ENCODE results near the gene IGFBP2.

The IGFBP2 gene

GRCh38 chr2:216643986-216644659 is 10.9 kb downstream of the IGFBP2 start:
- no peak for DNase-seq

GRCh38 chr2:216644842-216645635 is 11.8 kb downstream of the IGFBP2 start:
- DNase-seq: no peak

- no peak for DNase-seq
Measured at GRCh38 chr2:216645636-216645950, 12.4 kb downstream of the IGFBP2 start.

GRCh38 chr2:216646116-216646515 is 12.9 kb downstream of the IGFBP2 start:
- DNase-seq: no peak

DNA sequence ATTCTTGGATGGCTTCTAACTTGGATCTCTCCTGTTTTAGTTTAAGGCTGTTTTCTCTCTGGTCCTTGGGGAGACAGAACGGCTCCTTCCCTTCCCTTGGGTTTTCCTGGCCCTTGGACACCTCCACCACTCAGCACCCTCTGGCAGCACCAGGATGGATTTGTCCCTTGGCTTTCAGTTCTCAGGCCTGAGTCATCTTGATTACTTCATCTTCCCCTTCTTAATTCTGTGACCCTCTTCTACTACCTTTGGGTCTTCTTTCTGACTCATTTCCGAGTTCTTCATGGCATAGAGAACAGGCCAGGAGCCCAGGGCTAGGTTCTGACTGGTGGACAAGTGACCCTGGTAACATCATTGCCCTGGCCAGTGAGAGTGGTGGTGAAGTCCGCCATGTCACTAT is 14.9 kb downstream of the IGFBP2 start:
- DNase-seq: no peak

DNA sequence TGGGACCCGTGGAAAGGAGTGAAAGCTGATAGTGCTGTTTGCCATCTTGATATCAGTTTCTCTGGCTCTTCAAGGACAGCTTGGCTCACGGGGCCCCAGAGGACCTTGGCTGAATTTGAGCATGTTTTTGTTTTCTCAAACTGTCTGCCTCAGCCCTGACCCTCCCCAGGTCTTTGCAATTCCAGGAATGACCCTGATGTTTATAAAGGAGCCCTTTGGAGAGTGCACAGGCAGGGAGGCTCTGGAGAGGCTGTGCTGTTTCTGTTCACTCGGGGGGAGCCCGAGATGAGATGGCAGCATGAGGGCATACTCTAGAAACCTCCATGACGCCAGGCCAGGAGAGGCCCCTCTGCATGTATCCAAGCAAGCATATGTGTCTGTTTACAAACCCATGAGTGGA is 16.4 kb downstream of the IGFBP2 start:
- DNase-seq: no peak

GRCh38 chr2:216650626-216651257 is 17.5 kb downstream of the IGFBP2 start:
- DNase-seq: no peak

DNA sequence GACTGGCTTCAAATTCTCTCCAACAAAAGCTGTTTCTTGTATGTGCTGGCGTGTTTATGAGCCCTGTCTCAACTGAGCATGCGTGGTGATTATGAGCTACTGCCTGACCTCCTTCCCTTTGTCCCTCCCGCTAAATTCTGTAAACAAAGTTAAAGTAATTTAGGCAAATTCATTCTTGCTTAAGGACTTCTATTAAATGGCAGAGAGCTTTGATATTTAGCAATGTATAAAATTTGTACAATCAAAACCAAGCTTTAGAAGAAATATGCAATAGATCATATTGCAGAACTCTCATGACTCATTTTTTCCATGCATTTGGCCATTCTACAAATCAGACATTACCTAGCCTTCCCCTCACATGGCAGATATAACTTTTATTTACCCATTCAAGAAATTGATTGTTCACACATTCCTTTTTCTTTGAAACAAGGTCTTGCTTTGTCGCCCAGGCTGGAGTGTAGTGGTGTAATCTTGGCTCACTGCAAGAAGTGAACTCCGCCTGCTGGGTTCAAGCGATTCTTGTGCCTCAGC is 18.2 kb downstream of the IGFBP2 start:
- no peak for DNase-seq

DNA sequence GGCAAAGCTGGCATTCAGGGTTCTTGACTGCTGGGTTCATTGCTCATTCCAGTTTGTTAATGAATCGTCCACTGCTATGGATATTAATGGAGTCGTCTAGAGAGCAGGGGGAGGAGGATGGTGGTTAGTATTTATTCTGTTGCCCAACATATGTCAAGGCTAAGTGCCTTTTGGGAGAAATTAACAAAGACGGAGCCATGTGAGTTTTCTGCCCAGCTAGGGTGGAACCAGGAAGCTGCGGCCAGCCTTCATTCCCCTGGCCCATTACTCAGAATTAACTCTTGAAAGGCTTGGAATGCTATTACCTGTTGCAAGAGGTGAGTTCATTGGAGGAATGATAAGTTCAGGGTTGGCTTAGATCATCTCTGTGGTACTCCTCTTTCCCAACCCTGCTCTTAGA is 19.3 kb downstream of the IGFBP2 start:
- DNase-seq: no peak

DNA sequence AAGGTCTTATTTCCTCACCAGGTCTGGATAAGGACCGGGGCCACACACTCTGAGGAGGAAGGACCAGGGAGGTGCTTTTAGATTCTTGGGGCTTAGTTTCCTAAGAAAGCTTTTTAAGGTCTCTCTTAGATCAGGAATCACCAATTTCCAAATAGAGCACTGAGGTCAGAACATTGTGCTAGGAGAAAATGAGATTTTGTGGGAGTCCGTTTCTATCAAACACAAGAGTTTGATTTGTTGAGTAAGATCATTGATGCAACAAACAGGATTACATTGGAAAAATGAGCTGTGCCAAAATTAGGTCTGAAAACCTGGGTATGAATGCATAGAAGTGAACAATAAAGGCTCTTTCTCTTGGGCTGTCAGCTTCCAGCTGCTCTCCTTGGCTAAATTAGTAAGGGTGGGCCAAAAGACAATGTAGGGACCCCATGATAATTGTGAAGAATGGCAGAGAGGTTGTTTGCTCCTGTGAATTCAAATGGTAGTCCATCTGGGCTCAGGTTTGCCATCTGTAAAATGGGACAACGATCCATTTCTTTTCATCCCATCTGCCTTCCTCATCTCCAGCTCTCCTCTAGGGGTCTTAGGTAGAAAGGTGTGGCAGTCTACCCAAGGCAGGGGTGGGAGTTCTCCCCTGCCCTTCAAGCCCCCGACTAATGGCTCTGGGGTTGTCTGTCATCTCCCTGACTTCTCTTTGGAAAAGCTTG is 20.0 kb downstream of the IGFBP2 start:
- no peak for DNase-seq

GRCh38 chr2:216653931-216654365 is 20.7 kb downstream of the IGFBP2 start:
- DNase-seq: no peak

DNA sequence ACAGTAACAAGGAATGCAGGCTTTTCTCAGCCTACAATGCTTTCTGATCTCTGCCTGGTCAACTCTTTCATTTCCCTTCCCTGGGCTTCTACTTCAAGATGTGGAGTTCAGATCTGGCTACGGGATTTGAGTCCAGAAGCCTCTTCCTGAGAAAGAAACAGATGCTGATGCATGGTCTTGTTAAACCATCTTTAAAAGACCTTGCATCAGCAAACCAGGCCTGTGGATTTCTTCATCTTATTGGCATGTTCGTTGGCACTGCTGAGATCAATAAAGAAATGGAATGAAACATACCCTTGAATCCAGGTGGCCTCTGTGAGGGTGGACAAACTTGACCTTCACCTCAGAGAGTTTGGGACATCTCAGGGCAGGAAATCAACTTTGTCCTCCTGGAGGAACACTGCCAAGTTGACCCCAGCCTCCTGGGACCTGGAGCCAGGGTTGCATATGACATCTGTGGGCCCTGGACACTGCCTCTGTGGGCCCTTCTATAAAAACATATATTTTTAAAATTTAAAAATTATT is 21.4 kb downstream of the IGFBP2 start:
- DNase-seq: no peak

GRCh38 chr2:216657086-216657855 is 24.1 kb downstream of the IGFBP2 start:
- no peak for DNase-seq

GRCh38 chr2:216657980-216658379 is 24.8 kb downstream of the IGFBP2 start:
- no peak for DNase-seq

- DNase-seq: no peak
Measured at GRCh38 chr2:216658757-216659156, 25.5 kb downstream of the IGFBP2 start.

DNA sequence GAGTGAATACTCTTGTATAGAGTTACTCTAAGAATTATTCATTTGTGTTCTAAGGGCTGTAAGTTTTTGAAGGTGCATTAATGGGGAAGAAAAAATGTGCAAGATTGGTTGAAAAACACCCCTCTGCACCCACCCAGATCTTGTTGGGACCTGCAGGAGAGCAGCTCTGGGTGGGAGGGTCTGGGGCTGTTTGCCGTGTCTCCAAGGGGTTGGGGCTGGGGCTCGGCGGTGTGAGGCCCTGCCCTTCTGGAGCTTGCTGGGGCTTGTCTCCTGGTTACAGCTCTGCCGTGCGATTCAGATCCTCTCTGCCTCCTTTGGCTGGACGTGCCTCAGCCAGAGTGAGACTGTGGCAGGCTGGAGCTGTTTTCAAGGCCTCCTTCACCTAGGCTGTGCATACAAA is 26.1 kb downstream of the IGFBP2 start:
- DNase-seq: no peak

GRCh38 chr2:216660496-216660895 is 27.3 kb downstream of the IGFBP2 start:
- no peak for DNase-seq

DNA sequence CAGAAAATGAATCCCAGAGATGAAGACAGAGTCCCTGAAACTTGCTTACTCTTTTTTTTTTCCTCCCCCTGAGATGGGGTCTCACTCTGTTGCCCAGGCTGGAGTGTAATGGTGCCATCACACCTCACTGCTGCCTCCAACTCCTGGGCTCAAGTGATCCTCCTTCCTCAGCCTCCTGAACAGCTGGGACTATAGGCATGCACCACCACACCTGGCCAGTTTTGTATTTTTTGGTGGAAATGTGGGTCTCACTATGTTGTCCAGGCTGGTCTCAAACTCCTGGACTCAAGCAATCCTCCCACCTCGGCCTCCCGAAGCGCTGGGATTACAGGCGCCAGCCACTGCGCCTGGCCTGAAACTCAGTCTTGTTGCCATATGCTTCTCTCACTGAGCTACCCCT is 27.8 kb downstream of the IGFBP2 start:
- DNase-seq: no peak

DNA sequence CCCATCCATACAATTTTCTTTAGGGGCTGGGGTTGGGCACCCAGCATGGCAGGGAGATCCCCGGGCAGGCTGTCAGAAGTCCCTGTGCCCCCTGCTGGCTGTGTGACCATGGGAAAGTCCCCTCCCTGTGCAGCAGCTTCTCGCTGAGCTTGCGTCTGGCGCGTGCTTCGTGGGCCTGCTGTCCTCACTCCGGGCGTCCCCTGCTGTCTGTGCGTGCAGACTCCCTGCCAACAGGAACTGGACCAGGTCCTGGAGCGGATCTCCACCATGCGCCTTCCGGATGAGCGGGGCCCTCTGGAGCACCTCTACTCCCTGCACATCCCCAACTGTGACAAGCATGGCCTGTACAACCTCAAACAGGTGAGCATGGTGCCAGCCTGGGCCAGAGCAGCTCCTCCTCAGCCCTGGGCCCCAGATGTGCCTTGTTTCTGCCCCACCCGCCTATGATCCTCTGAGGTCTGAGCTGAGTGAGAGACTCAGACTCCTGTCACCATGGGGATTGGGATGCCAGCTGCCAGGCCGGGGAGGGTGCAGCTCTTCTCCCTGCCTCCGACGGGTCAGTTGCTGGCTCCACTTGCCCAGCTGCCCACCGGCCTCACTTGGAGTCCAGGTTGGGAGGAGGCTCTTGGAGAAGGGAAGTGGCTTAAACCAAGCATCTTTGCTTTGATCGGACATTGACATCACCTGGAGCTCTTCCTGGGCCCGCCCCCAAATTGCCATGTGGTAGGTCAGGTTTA is 28.6 kb downstream of the IGFBP2 start:
- DNase-seq: no peak

DNA sequence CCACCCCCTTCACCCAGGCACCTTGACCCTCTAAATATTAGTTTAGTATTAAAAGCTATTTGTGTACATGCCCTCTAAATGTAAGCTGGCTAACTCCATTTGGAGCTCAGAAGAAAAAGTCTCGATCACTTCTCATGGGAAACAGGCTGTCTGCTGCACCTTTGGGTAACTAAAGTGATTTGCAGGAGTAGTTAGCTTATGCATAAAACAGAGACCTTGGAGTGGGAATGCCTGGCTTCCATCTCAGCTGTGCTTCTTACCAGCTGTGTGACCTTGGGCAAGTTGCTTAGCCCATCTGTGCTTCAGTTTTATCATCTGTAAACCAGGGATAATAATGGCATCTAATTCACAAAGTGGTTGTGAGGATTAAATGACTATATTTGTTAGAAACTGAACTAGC is 29.9 kb downstream of the IGFBP2 start:
- no peak for DNase-seq

DNA sequence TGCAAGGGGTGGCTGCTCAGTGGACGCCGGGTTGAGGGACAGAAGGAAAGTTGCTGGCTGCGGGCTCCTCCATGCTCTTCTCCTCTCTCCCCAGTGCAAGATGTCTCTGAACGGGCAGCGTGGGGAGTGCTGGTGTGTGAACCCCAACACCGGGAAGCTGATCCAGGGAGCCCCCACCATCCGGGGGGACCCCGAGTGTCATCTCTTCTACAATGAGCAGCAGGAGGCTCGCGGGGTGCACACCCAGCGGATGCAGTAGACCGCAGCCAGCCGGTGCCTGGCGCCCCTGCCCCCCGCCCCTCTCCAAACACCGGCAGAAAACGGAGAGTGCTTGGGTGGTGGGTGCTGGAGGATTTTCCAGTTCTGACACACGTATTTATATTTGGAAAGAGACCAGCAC is 30.6 kb downstream of the IGFBP2 start:
- no peak for DNase-seq
